ENCODE results near the gene HEG1. TPM values are rescaled to one million over a fixed set of nuclear protein-coding genes. Genes with fewer than 3 reads are reported as not detected.

HEG1 gene
- total and polyA plus RNA-seq, 2 of the 8 experiments (the other 6 are each of a cell fraction or from before 2014, with no cell fraction given), result 5.3 to 9.7 TPM

- no peak overlapping the region for H2BK120ac ChIP-seq (replicated peaks; ENCODE audit: low read depth, low read length)
- TF ChIP-seq USF2 (IDR thresholded peaks at IDR 0.05; ENCODE audit: low read length) (no peak), TBP (IDR thresholded peaks at IDR 0.05; ENCODE audit: low read depth, low read length) (no peak), SUZ12 (IDR thresholded peaks at IDR 0.05; ENCODE audit: low read length) (no peak)
- peaks cover 0 to 4% (median 2%) of the 10 kb centered on the region in 4 experiments; a peak in 4 of 8 replicates for H3K36me3 ChIP-seq (ENCODE audit: control insufficient read depth in 2 of 4, insufficient read depth in 4 of 4, low read length in 3 of 4)
- H2BK5ac ChIP-seq (ENCODE audit: low read depth, low read length), result no peak overlapping the region
- no peak overlapping the region for H2BK15ac ChIP-seq (ENCODE audit: low read length)
- ChIA-PET CTCF (ENCODE audit: partially characterized antibody) (interaction anchor here (0.9 to 1.3 kb wide), 3 partner anchors 11 to 52 kb away, joined by 3 to 5 read pairs (median 3); no protein-coding TSS in a partner anchor), POLR2A (ENCODE audit: partially characterized antibody) (interaction anchor here (0.7 kb wide), 1 partner anchor 19 kb away, joined by 3 read pairs; no protein-coding TSS in a partner anchor)
- H3K23ac ChIP-seq (ENCODE audit: insufficient read length), result no peak overlapping the region
- H4K5ac ChIP-seq (ENCODE audit: insufficient read length, low read depth, low read length), result no peak overlapping the region
- no peaks in the 10 kb centered on the region for H3K27me3 ChIP-seq (replicated peaks in 1 of 4; ENCODE audit: control insufficient read depth in 3 of 4, extremely low read depth in 1 of 4, insufficient read depth in 3 of 4, low read length in 3 of 4)
- H3K56ac ChIP-seq (replicated peaks; ENCODE audit: insufficient read length, low read depth, low read length), result no peak overlapping the region
- no peak overlapping the region for H4K91ac ChIP-seq (replicated peaks; ENCODE audit: insufficient read length, low read length)
- no peaks in the 10 kb centered on the region for H4K20me1 ChIP-seq (replicated peaks in 1 of 2; ENCODE audit: control insufficient read depth in 1 of 2, insufficient read depth in 2 of 2, low read length in 2 of 2)
- H3K4me1 ChIP-seq (replicated peaks in 1 of 4; ENCODE audit: control insufficient read depth in 3 of 4, insufficient read depth in 4 of 4, low read length in 3 of 4), result no peaks in the 10 kb centered on the region
- H2AK5ac ChIP-seq (ENCODE audit: low read depth, low read length), result no peak overlapping the region
- H3K79me2 ChIP-seq (ENCODE audit: control insufficient read depth in 1 of 2, insufficient read depth in 2 of 2, low read length in 2 of 2), result no peaks in the 10 kb centered on the region
- no peak overlapping the region for H4K8ac ChIP-seq (ENCODE audit: extremely low read depth, insufficient read depth, low read length)
- H3K9ac ChIP-seq (replicated peaks in 1 of 4; ENCODE audit: extremely low read depth in 1 of 4, low read depth in 3 of 4, low read length in 3 of 4), result no peak overlapping the region
- no peak overlapping the region for H2BK12ac ChIP-seq (ENCODE audit: low read depth, low read length)
- H3K27ac ChIP-seq (ENCODE audit: low read depth, low read length), result no peak overlapping the region
- H3K14ac ChIP-seq (ENCODE audit: insufficient read length), result no peak overlapping the region
- no peak overlapping the region for H3K4me3 ChIP-seq (ENCODE audit: extremely low read depth in 1 of 4, insufficient read depth in 2 of 4, low read depth in 3 of 4, low read length in 4 of 4)
- H3K9me3 ChIP-seq (ENCODE audit: insufficient read depth in 2 of 2, low read depth in 1 of 2, low read length in 1 of 2), result no peaks in the 10 kb centered on the region
- no peak overlapping the region for H3K4me2 ChIP-seq (ENCODE audit: insufficient read depth in 1 of 2, low read depth in 2 of 2, low read length in 2 of 2)
- no peak overlapping the region for H3K18ac ChIP-seq (ENCODE audit: extremely low read depth, low read length)
- no peak overlapping the region for H2BK20ac ChIP-seq (ENCODE audit: low read length)
- no peaks in the 10 kb centered on the region for H3K79me1 ChIP-seq (ENCODE audit: low read depth, low read length)
- FAIRE-seq, result no peak
- DNase-seq (ENCODE audit: low read depth in 1 of 2, low spot score in 2 of 2), result no peak
- 94% methylated on average over 3 of the region's 3 CpGs; no CpG with 5 or more reads in 1 of the 2 experiments for WGBS, 2 experiments (ENCODE audit: extremely low coverage in 1 of 2, insufficient coverage in 1 of 2, insufficient read length in 1 of 2, insufficient replicate concordance in 2 of 2, low coverage in 1 of 2, low lambda C conversion rate in 2 of 2, missing lambda C conversion rate in 1 of 2)
- no peak overlapping the region for H3K4ac ChIP-seq (replicated peaks; ENCODE audit: insufficient read length, low read depth, low read length)
- no peak overlapping the region for H2AFZ ChIP-seq (ENCODE audit: low read length)
- H3K23me2 ChIP-seq (ENCODE audit: low read depth, low read length), result no peaks in the 10 kb centered on the region
These were observed 83.3 kb downstream of the HEG1 start for GRCh38 chr3:124972457-124972856.

Measured in H1 (cell line).